Measurements from ENCODE around the gene FBXO31. TPM values are rescaled to one million over a fixed set of nuclear protein-coding genes. Genes with fewer than 3 reads are reported as not detected.
A peak's percentile ranks its signal among the peaks of the same experiment; 100 is the strongest.

Gene FBXO31
- total and polyA plus RNA-seq, 9 of the 15 experiments (the other 6 are each of a cell fraction or from before 2014, with no cell fraction given) = 0.18 to 33.3 (median 10.9) TPM

DNA sequence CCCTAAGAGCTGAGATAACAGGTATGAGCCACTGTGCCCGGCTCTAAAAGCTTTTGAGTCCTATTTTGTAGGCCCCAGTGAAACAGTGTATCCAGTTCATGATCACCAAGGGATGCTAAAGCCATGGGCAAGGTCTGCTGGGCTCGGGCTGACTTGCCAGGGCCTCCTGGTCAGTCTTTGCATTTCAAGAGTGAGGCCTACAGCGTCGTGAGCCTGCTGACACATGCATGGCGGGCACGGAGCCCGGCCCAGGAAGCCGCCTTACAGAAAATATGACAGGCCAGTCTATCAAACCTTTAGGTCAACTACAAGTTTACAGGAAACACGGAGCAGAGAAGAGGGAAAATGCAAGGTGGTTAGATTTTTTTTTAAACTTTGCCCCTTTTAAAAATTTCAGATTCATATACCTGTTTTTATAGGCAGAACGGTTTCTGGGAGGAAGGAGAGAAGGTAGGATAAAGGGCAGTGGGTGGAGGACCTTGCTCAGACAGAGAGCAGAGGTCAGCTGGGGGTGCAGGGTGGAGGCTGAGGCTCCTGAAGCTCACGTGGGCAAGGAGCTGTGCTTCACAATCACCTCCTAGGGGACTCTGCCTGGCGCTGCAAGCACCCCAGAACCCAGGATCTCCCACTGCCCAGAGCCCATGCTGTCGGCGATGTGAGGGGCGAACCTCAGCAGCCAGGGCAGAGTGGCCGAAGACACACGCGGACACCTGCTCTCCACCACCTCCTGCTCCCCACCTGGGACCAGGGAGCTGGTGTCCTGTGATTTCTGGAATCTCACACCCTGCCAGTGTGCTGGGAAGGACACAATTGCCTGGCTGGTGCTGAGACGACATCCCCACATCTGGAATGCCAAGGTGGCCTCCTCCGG is 87.7 kb downstream of the FBXO31 start:
- WGBS (ENCODE audit: insufficient coverage, low coverage, missing lambda C conversion rate) = 65% methylated on average over 19 of the region's 20 CpGs
- H3K4me2 ChIP-seq (ENCODE audit: insufficient read depth, low read length) = 0 out of 2 replicates have a peak overlapping the region, but pooled peaks have one; percentile 33
- H2AFZ ChIP-seq (ENCODE audit: low read depth, low read length) = peak overlapping the region; percentile 44; the same call in 1 of the 2 replicates
- H3K36me3 ChIP-seq (ENCODE audit: control insufficient read depth, insufficient read depth, low read length) = peaks cover 38% of the 10 kb centered on the region; the same call in 2 of the 3 replicates
- peak overlapping the region in 1 of 2 experiments; percentile 82; a peak in 2 of 4 replicates for H3K9ac ChIP-seq (ENCODE audit: insufficient read depth in 1 of 2, low read depth in 2 of 2, low read length in 2 of 2)
- CTCF ChIA-PET (ENCODE audit: low intra/inter-chr PET ratio) = no interaction called here
- H3K27ac ChIP-seq (ENCODE audit: extremely low read depth, low read depth, low read length) = peak overlapping the region; percentile 21
- in situ Hi-C loops (cut with MboI) (no loop called here), intact Hi-C loops (cut with micrococcal nuclease) (no loop called here)
- no peak for DNase-seq (ENCODE audit: extremely low read depth in 1 of 4, low spot score in 3 of 4)
- H3K9me1 ChIP-seq (ENCODE audit: control insufficient read depth, insufficient read depth, low read length) = no peaks in the 10 kb centered on the region
- H4K20me1 ChIP-seq (replicated peaks; ENCODE audit: control insufficient read depth, insufficient read depth, low read length) = no peaks in the 10 kb centered on the region
- peak; percentile 9; the same call in 1 of the 3 replicates for ATAC-seq
- POLR2A ChIA-PET = interaction anchor here (0.6 kb wide), 1 partner anchor 9 kb away, joined by 3 read pairs; no protein-coding TSS in a partner anchor
- FAIRE-seq = no peak
- no TSS peak for BruUV-seq (replicated peaks)
- TF ChIP-seq MTF1 (CRISPR knock-in tag; IDR thresholded peaks at IDR 0.05; ENCODE audit: borderline replicate concordance) = no peak
- no peak overlapping the region for H3K4me3 ChIP-seq
- H3K9me3 ChIP-seq (replicated peaks; ENCODE audit: control insufficient read depth, insufficient read depth, low read depth, low read length) = no peaks in the 10 kb centered on the region
- H3K79me2 ChIP-seq (ENCODE audit: control insufficient read depth, insufficient read depth, low read length) = no peaks in the 10 kb centered on the region
- H3K4me1 ChIP-seq (replicated peaks in 1 of 2; ENCODE audit: control insufficient read depth in 2 of 2, insufficient read depth in 2 of 2, low read length in 2 of 2) = peaks cover 5 to 26% of the 10 kb centered on the region in 2 experiments; a peak in 4 of 5 replicates
- no peaks in the 10 kb centered on the region for H3K27me3 ChIP-seq (ENCODE audit: control insufficient read depth in 2 of 2, insufficient read depth in 2 of 2, low read length in 2 of 2)

DNA sequence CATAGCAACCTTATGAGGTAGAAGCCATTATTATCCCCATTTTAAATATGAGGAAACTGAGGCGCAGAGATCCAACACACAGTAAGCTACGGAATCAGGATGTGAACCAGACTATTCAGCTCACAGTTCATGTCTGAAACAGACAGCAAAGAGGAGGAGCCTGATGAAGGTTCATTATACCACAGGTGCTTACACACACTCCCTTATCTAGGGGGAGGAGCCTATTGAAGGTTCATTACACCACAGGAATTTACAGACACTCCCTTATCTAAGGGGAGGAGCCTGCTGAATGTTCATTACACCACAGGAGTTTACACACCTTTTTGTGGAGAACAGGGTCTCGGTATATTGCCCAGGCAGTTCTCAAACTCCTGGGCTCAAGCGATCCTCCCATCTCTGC is 88.3 kb downstream of the FBXO31 start:
- ChIA-PET CTCF (ENCODE audit: low intra/inter-chr PET ratio) (no interaction called here), POLR2A (interaction anchor here (0.6 to 1.2 kb wide), 2 partner anchors 9 kb away, joined by 3 to 5 read pairs; no protein-coding TSS in a partner anchor)
- Histone ChIP-seq H3K36me3 (ENCODE audit: control insufficient read depth, insufficient read depth, low read length) (peaks cover 38% of the 10 kb centered on the region; the same call in 2 of the 3 replicates), H3K4me3 (no peak overlapping the region), H3K27me3 (ENCODE audit: control insufficient read depth in 2 of 2, insufficient read depth in 2 of 2, low read length in 2 of 2) (no peaks in the 10 kb centered on the region), H3K9ac (ENCODE audit: insufficient read depth in 1 of 2, low read depth in 2 of 2, low read length in 2 of 2) (no peak overlapping the region), H3K9me3 (replicated peaks; ENCODE audit: control insufficient read depth, insufficient read depth, low read depth, low read length) (no peaks in the 10 kb centered on the region), H2AFZ (ENCODE audit: low read depth, low read length) (peak overlapping the region; percentile 44; the same call in 1 of the 2 replicates), H3K79me2 (ENCODE audit: control insufficient read depth, insufficient read depth, low read length) (no peaks in the 10 kb centered on the region), H3K4me2 (ENCODE audit: insufficient read depth, low read length) (0 out of 2 replicates have a peak overlapping the region, but pooled peaks have one; percentile 33), H3K27ac (ENCODE audit: extremely low read depth, low read depth, low read length) (peak overlapping the region; percentile 21), H3K9me1 (ENCODE audit: control insufficient read depth, insufficient read depth, low read length) (no peaks in the 10 kb centered on the region), H3K4me1 (replicated peaks in 1 of 2; ENCODE audit: control insufficient read depth in 2 of 2, insufficient read depth in 2 of 2, low read length in 2 of 2) (peaks cover 5 to 26% of the 10 kb centered on the region in 2 experiments; a peak in 4 of 5 replicates), H4K20me1 (replicated peaks; ENCODE audit: control insufficient read depth, insufficient read depth, low read length) (no peaks in the 10 kb centered on the region)
- 55% methylated on average over 4 of the region's 4 CpGs for WGBS (ENCODE audit: insufficient coverage, low coverage, missing lambda C conversion rate)
- in situ Hi-C loops (cut with MboI) = no loop called here
- DNase-seq (ENCODE audit: extremely low read depth in 1 of 4, low spot score in 3 of 4) = peak; percentile 86 to 88 (median 88)
- ATAC-seq = peak; percentile 93
- BruUV-seq (replicated peaks) = no TSS peak
- intact Hi-C loops (cut with micrococcal nuclease) = no loop called here
- FAIRE-seq = peak; percentile 97
- TF ChIP-seq, protein P1, sequence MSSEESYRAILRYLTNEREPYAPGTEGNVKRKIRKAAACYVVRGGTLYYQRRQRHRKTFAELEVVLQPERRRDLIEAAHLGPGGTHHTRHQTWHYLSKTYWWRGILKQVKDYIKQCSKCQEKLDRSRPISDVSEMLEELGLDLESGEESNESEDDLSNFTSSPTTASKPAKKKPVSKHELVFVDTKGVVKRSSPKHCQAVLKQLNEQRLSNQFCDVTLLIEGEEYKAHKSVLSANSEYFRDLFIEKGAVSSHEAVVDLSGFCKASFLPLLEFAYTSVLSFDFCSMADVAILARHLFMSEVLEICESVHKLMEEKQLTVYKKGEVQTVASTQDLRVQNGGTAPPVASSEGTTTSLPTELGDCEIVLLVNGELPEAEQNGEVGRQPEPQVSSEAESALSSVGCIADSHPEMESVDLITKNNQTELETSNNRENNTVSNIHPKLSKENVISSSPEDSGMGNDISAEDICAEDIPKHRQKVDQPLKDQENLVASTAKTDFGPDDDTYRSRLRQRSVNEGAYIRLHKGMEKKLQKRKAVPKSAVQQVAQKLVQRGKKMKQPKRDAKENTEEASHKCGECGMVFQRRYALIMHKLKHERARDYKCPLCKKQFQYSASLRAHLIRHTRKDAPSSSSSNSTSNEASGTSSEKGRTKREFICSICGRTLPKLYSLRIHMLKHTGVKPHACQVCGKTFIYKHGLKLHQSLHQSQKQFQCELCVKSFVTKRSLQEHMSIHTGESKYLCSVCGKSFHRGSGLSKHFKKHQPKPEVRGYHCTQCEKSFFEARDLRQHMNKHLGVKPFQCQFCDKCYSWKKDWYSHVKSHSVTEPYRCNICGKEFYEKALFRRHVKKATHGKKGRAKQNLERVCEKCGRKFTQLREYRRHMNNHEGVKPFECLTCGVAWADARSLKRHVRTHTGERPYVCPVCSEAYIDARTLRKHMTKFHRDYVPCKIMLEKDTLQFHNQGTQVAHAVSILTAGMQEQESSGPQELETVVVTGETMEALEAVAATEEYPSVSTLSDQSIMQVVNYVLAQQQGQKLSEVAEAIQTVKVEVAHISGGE (CRISPR knock-in tag; IDR thresholded peaks at IDR 0.05) = no peak
- no peak for TF ChIP-seq KHSRP (IDR thresholded peaks at IDR 0.05)
- no peak for TF ChIP-seq CHD1 (IDR thresholded peaks at IDR 0.05; ENCODE audit: low read length)
- peak; percentile 50; the same call in 1 of the 2 replicates for TF ChIP-seq ESRRA (IDR thresholded peaks at IDR 0.05; ENCODE audit: borderline replicate concordance, low read depth)
- TF ChIP-seq CHCHD3 (CRISPR knock-in tag; IDR thresholded peaks at IDR 0.05) = no peak
- no peak for TF ChIP-seq DIDO1 (tag; IDR thresholded peaks at IDR 0.05; ENCODE audit: low read depth)
- no peak for TF ChIP-seq ZSCAN29 (IDR thresholded peaks at IDR 0.05)
- TF ChIP-seq KLF1 (tag; IDR thresholded peaks at IDR 0.05) = no peak
- TF ChIP-seq XRCC3 (IDR thresholded peaks at IDR 0.05) = no peak
- no peak for TF ChIP-seq ZNF75A (CRISPR knock-in tag; IDR thresholded peaks at IDR 0.05)

All from K562 (cell line).